ENCODE measurements around the gene TMEM115. TPM values are rescaled to one million over a fixed set of nuclear protein-coding genes. Genes with fewer than 3 reads are reported as not detected.
A peak's percentile ranks its signal among the peaks of the same experiment; 100 is the strongest.

Gene TMEM115
- total and polyA plus RNA-seq, 2 of the 13 experiments (the other 11 are each of a cell fraction or from before 2014, with no cell fraction given): 22.1 to 30.7 TPM

DNA sequence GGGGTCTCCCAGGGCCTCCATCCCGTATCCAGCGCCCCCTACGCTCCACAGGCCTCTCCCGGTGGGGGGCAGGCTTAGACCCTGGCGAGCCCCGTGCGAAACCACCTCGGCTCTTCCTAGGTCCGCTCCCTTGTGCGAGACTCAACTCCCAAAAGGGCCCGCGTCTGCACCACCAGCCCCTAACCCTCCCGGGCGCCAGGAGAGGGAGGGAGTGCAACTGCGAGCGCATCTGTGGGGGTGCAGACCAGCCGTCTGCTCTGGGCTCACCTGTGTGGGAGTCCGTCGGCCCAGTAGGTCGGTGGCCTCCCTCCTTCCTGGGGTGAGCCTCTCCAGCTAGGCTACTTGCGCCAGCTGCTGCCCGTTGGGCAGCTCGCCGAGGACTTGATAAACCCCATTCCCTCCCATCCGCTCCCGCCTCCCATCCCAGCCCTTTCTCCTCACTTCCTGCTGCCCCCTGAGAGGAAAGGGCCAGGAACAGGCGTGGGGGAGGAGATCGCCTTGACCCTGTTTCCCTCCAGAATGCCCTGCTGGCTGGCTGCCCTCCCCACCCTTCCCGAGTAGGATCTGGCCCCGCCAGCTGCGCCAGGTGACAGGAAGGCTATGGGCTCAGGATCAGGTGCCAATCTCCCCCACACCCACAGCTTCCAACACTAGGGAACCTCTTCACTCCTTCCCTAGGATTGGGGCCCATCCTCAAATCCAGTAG lies 36.8 kb downstream of the TMEM115 start, which contains the start of gene HYAL2 (continued):
- TF ChIP-seq, protein P1, sequence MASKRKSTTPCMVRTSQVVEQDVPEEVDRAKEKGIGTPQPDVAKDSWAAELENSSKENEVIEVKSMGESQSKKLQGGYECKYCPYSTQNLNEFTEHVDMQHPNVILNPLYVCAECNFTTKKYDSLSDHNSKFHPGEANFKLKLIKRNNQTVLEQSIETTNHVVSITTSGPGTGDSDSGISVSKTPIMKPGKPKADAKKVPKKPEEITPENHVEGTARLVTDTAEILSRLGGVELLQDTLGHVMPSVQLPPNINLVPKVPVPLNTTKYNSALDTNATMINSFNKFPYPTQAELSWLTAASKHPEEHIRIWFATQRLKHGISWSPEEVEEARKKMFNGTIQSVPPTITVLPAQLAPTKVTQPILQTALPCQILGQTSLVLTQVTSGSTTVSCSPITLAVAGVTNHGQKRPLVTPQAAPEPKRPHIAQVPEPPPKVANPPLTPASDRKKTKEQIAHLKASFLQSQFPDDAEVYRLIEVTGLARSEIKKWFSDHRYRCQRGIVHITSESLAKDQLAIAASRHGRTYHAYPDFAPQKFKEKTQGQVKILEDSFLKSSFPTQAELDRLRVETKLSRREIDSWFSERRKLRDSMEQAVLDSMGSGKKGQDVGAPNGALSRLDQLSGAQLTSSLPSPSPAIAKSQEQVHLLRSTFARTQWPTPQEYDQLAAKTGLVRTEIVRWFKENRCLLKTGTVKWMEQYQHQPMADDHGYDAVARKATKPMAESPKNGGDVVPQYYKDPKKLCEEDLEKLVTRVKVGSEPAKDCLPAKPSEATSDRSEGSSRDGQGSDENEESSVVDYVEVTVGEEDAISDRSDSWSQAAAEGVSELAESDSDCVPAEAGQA (IDR thresholded peaks at IDR 0.05; ENCODE audit: low read depth): 0 out of 2 replicates have a peak, but pooled peaks have one; percentile 25
- TF ChIP-seq, protein P1 (CRISPR knock-in tag; IDR thresholded peaks at IDR 0.05; ENCODE audit: borderline replicate concordance): no peak
- TF ChIP-seq KDM4B (CRISPR knock-in tag; IDR thresholded peaks at IDR 0.05): no peak
- TF ChIP-seq MTA1 (CRISPR knock-in tag; IDR thresholded peaks at IDR 0.05; ENCODE audit: borderline replicate concordance): peak; percentile 64; the same call in 1 of the 2 replicates
- peak; percentile 99 for TF ChIP-seq AGO2 (optimal IDR thresholded peaks at IDR 0.05; ENCODE audit: low read depth, low read length)
- no peak for TF ChIP-seq MBNL3 (CRISPR knock-in tag; conservative IDR thresholded peaks at IDR 0.05)
- no peak for TF ChIP-seq RFX3 (CRISPR knock-in tag; IDR thresholded peaks at IDR 0.05)
- TF ChIP-seq, protein P2, sequence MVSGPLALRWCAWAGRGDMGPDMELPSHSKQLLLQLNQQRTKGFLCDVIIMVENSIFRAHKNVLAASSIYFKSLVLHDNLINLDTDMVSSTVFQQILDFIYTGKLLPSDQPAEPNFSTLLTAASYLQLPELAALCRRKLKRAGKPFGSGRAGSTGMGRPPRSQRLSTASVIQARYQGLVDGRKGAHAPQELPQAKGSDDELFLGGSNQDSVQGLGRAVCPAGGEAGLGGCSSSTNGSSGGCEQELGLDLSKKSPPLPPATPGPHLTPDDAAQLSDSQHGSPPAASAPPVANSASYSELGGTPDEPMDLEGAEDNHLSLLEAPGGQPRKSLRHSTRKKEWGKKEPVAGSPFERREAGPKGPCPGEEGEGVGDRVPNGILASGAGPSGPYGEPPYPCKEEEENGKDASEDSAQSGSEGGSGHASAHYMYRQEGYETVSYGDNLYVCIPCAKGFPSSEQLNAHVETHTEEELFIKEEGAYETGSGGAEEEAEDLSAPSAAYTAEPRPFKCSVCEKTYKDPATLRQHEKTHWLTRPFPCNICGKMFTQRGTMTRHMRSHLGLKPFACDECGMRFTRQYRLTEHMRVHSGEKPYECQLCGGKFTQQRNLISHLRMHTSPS (CRISPR knock-in tag; IDR thresholded peaks at IDR 0.05; ENCODE audit: low read depth): 0 out of 2 replicates have a peak, but pooled peaks have one; percentile 37
- TF ChIP-seq ELF3 (CRISPR knock-in tag; IDR thresholded peaks at IDR 0.05): 0 out of 2 replicates have a peak, but pooled peaks have one; percentile 23
- 0 out of 2 replicates have a peak, but pooled peaks have one; percentile 44 for TF ChIP-seq ZNF256 (CRISPR knock-in tag; conservative IDR thresholded peaks at IDR 0.05)
- no peak for TF ChIP-seq FOSL2 (CRISPR knock-in tag; IDR thresholded peaks at IDR 0.05)
- TF ChIP-seq SMAD3 (CRISPR knock-in tag; IDR thresholded peaks at IDR 0.05): no peak
- TF ChIP-seq CSRNP1 (CRISPR knock-in tag; IDR thresholded peaks at IDR 0.05): 0 out of 2 replicates have a peak, but pooled peaks have one; percentile 47
- peak; percentile 16 for TF ChIP-seq POLR2G (IDR thresholded peaks at IDR 0.05; ENCODE audit: low read depth, low read length)
- TF ChIP-seq SETDB1 (CRISPR knock-in tag; IDR thresholded peaks at IDR 0.05; ENCODE audit: borderline replicate concordance): 0 out of 2 replicates have a peak, but pooled peaks have one; percentile 48
- TF ChIP-seq HNRNPL (IDR thresholded peaks at IDR 0.05; ENCODE audit: low read depth, low read length): 0 out of 2 replicates have a peak, but pooled peaks have one; percentile 56
- TF ChIP-seq, protein P3, sequence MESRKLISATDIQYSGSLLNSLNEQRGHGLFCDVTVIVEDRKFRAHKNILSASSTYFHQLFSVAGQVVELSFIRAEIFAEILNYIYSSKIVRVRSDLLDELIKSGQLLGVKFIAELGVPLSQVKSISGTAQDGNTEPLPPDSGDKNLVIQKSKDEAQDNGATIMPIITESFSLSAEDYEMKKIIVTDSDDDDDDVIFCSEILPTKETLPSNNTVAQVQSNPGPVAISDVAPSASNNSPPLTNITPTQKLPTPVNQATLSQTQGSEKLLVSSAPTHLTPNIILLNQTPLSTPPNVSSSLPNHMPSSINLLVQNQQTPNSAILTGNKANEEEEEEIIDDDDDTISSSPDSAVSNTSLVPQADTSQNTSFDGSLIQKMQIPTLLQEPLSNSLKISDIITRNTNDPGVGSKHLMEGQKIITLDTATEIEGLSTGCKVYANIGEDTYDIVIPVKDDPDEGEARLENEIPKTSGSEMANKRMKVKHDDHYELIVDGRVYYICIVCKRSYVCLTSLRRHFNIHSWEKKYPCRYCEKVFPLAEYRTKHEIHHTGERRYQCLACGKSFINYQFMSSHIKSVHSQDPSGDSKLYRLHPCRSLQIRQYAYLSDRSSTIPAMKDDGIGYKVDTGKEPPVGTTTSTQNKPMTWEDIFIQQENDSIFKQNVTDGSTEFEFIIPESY (CRISPR knock-in tag; IDR thresholded peaks at IDR 0.05): peak; percentile 74; the same call in 1 of the 2 replicates
- 0 out of 2 replicates have a peak, but pooled peaks have one; percentile 31 for TF ChIP-seq ZNF543 (CRISPR knock-in tag; IDR thresholded peaks at IDR 0.05)

All from HepG2 (cell line).